ENCODE results near the gene RHOBTB1.
"Not testable (repeated sequence)": the region's sequence is repeated elsewhere in the genome, so short reads cannot be mapped to it uniquely, and the experiment has no call there.

The RHOBTB1 gene, protein sequence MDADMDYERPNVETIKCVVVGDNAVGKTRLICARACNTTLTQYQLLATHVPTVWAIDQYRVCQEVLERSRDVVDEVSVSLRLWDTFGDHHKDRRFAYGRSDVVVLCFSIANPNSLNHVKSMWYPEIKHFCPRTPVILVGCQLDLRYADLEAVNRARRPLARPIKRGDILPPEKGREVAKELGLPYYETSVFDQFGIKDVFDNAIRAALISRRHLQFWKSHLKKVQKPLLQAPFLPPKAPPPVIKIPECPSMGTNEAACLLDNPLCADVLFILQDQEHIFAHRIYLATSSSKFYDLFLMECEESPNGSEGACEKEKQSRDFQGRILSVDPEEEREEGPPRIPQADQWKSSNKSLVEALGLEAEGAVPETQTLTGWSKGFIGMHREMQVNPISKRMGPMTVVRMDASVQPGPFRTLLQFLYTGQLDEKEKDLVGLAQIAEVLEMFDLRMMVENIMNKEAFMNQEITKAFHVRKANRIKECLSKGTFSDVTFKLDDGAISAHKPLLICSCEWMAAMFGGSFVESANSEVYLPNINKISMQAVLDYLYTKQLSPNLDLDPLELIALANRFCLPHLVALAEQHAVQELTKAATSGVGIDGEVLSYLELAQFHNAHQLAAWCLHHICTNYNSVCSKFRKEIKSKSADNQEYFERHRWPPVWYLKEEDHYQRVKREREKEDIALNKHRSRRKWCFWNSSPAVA

GRCh38 chr10:60944058-60944909, at the start of gene RHOBTB1:
TSS of gene RHOBTB1 (minus strand) at chr10:60944185. CDS start at chr10:60911542, 32,643 bp downstream.
- peak in 1 of 2 donors; percentile 8 for DNase-seq (ENCODE audit: low read depth in 2 of 2)

GRCh38 chr10:60992636-60993035, 48.7 kb upstream of the RHOBTB1 start:
- DNase-seq (ENCODE audit: low read depth in 2 of 2): no peak

DNA sequence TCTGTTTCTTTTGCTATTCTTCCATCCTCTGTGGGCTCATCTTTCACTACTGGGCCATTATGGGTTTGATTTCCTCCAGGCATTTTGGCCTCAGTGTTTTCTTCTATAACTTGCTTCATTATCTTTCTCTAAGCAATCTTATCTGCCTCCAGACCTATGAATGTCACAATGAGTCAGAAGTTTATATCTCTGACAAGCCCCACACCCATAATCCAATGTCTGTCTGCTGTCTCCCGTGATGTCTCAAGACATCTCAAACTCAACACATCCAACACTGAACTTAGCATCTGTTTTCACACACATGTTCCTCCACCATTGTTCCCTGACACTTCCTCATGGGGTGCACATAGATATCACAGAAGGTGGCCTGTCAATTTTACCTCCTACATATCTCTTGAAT, 46.7 kb upstream of the RHOBTB1 start:
- no peak for DNase-seq (ENCODE audit: low read depth in 2 of 2)

- no peak for DNase-seq (ENCODE audit: low read depth in 2 of 2)
Measured at GRCh38 chr10:60989400-60989876, 45.5 kb upstream of the RHOBTB1 start.

DNA sequence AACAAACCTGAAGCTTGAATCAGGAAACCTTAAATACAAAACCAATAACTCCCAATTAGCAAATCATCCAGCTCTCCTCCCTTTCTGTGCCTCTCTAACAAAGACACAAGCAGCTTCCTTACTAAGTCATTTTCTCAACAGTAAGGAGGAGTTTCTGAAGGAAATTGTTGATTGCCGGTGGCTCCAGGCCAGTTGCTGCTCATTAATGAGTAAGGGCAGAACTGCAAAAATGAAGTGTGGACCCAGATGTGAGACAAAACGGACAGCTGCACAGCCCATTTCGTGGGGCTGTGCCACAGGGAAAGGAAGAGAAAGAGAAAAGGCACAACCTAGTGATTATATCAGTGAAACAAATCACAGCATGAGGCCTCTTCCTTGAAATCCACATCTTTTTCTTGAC, 42.8 kb upstream of the RHOBTB1 start:
- DNase-seq (ENCODE audit: low read depth in 2 of 2): no peak

DNA sequence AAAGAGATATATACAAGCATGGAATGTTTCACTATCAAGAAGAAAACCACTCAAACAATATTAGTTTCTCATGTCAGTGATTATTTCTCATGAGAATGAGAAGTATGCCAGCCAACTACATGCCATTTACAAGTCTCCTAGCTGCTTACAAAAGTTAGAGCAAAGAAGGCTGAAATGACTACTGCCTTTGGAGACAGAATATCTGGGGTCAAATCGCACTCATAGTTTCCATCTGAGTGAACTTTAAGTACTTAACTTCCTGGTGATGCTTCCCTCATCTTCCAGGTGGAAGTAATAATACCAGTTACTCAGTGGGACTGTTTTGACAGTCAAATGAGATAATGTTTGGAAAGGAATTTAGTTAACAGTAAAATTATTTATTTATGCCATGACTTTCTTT, 42.0 kb upstream of the RHOBTB1 start:
- no peak for DNase-seq (ENCODE audit: low read depth in 2 of 2)

- DNase-seq (ENCODE audit: low read depth in 2 of 2): no peak
Measured at GRCh38 chr10:60980997-60981396, 37.0 kb upstream of the RHOBTB1 start.

DNA sequence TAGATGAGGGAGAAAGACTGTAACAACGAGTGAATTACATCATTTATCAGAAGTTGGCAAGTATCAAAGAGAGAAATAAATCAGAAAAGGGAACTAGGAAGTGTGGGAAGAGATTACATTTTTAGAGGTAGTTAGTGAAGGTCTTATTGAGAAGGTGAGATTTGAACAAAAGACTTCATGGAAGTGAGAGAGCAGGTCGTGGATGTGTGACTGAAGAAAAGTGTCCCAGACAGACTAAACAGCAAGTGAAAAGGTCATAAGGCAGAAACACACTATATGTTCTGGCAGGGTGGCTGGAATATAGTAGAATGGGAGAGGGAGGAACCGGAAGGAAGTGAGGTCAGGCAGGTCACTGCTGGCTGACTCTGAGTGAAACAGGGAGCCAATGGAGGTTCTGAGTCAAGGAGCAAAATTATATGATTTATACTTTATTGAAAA, 35.7 kb upstream of the RHOBTB1 start:
- no peak for DNase-seq (ENCODE audit: low read depth in 2 of 2)

DNA sequence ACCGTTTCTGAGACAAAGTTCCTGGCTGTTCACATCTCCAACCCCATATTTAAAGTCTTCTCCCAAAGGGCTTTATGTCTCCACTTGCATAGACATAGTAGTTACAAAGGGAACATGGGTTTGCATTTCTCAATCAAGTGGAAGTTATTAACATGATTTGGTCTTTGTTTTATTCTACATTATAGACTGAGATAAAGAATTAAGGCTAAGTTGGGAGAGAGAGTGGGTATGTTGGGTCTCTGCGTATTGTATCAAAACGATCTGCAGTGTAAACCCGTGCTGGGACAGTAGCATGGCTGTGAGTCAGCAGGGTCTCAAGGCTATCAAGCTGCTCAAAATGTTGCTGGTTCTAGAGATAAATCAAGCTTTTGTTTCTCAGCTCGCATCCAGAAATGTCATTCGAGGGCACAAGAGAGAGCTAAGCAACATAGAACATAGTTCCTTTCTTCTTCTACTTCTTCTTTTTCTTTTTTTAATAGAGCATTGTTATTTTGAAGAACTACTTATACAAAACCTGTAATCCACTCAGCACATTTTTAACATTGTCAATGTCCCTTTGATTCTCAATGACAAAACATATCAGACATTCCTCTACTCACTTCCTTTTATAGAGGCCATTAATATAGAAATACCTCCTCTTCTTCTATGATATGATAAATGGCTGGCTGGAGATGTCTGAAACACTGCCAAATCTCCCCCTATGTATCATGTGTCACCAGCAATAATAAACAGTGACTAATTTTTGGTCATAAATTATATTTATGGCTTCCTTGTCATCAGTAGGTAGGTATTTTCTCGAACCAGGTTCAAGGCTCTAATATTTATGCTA, 34.5 kb upstream of the RHOBTB1 start:
- no peak for DNase-seq (ENCODE audit: low read depth in 2 of 2)

- no peak for DNase-seq (ENCODE audit: low read depth in 2 of 2)
Measured at GRCh38 chr10:60977161-60978122, 33.5 kb upstream of the RHOBTB1 start.

DNA sequence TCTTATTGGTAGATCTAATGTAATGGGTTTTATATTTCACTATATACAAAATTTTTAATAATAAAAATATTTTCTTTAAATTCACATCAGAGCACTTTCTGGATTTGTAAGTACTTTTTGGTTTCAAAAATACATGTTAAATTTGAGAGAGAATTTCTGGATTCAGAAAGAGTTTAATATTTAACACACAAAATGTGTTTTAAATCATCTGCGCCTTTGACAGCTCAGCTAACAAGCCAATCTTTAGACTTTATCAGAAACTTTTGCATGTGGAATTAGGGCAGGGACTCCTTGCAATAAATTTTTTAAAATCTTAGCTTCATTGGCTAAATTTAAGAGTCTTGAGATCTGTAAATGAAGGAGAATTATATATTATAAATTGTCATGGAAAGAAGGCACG, 32.7 kb upstream of the RHOBTB1 start:
- no peak for DNase-seq (ENCODE audit: low read depth in 2 of 2)

DNA sequence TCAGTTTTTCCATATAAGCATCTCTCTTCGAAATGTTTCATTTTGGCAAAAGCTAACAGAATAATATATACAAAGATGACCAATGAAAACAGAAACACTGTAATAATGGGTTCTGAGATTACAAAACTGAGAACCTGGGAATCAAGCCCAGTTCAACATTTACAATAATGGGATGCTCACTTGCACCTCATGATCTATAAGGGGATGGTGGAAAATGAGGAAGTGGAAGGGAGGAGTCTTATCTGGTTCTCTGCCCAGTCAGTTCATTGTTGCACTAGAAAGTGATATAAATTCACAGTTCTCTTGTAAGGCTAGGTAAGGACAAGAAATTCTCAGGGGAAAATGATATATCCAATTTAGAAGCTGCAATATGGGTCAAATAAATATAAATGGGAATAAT, 31.7 kb upstream of the RHOBTB1 start:
- DNase-seq (ENCODE audit: low read depth in 2 of 2): no peak

DNA sequence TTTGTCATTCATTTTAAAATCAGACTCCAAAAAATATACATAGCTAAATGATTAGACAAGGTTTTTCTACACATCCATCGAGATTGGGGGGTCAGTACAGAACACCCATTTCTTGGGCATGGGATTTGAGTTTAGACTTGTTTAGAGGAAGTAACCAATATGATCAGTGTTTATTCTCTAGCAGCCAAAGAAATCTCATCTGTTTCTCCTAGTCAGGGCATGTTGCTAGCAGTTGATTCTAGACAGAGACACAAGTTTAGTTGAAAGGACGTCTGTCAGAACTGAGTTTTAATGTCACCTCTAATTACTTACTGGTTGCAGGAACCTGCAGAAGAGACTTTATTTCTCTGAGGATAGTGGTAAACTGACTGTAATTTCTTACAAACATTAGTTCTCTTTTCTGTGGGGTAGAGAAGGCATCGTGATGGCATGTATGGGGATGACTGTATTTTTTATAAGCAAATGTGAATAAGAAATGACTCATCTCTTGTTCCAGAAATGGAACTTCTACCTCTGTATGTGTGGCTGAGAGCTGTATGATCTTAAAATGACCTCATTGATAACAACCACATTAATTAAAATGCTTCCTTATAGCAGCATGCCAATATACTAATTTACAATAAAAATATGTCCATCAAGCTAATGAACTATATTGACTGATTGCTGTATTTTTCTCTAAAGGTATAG, 30.6 kb upstream of the RHOBTB1 start:
- no peak for DNase-seq (ENCODE audit: low read depth in 2 of 2)

- no peak for DNase-seq (ENCODE audit: low read depth in 2 of 2)
Measured at GRCh38 chr10:60973086-60973485, 29.1 kb upstream of the RHOBTB1 start.

DNA sequence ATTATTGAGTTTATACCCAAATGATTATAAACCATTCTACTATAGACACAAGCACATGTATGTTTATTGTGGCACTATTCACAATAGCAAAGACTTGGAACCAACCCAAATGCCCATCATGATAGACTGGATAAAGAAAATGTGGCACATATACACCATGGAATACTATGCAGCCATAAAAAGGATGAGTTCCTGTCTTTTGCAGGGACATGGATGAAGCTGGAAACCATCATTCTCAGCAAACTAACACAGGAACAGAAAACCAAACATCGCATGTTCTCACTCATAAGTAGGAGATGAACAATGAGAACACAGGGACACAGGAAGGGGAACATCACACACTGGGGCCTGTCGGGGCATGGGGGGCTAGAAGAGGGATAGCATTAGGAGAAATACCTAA, 28.2 kb upstream of the RHOBTB1 start:
- not testable (repeated sequence) for DNase-seq (ENCODE audit: low read depth in 2 of 2)

DNA sequence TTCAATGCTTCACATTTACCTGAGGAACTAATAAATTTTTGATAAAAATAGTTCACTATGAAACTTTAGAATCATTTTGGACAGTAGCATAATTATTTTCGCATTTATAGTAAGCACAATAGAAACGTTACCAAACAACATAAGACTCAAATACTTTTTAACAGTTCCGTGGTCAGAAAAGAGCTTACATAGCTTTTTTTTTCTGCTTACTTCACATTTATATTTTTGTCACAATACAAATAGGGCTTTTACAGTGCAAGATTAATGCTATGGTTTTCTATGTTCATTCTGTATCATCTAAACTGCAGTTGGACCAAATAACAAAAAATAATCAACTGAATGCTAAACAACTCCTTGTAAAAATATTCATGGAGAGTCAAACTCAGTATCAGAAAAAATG, 26.5 kb upstream of the RHOBTB1 start:
- DNase-seq (ENCODE audit: low read depth in 2 of 2): no peak

DNA sequence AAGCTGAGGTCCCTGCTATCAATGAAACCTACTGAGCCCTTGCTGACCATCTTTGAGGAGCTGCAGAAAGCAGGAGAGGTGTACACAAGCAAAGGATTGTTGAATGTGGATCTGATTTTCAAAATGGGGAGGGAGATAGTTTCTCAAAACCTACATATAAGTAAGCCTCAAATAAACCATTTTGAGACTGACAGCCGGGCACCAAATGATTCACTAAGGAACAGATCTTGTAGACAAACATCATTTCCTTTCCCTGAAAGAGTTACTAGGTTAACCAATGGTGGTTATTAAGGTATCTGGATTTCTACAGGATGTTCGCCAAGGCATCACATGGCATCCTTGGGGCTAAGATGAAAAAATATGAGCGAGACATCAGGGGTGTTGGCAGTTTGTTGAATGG, 24.5 kb upstream of the RHOBTB1 start:
- DNase-seq (ENCODE audit: low read depth in 2 of 2): no peak

- DNase-seq (ENCODE audit: low read depth in 2 of 2): peak in 1 of 2 donors; percentile 3
Measured at GRCh38 chr10:60967854-60968484, 24.0 kb upstream of the RHOBTB1 start.

DNA sequence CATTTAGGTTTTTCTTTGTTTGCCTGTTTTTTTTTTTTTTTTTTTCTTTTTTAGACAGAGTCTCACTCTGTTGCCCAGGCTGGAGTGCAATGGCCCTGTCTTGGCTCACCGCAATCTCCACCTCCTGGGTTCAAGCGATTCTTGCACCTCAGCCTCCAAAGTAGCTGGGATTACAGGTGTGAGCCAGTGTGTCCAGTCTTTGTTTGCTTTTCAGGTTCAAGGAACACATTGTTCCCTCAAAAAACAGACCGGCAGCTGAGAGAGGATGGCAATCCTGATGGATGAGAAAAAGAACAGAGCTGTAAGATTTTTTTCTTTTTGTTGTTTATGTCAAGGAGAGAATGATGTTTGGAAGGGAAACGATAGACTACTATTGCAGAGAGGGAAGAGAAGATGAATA, 23.3 kb upstream of the RHOBTB1 start:
- DNase-seq (ENCODE audit: low read depth in 2 of 2): no peak

Data from stimulated activated CD4-positive, alpha-beta T cell treated with anti-CD3 and anti-CD28 coated beads, Interleukin-1b, Interleukin-23, amount 100 ng/mL, for 4 hours (primary cell).